HG02973 (cell line): Measurements from ENCODE around the gene LOXHD1.

ENCODE experiments used
- ATAC-seq: cut with Tn5 transposase; IDR thresholded peaks from one replicate; pipeline ENCODE4 v1.9.1; 2021; ENCODE audit warnings: moderate library complexity; ENCODE audit not compliant: unreplicated experiment

Gene LOXHD1

DNA sequence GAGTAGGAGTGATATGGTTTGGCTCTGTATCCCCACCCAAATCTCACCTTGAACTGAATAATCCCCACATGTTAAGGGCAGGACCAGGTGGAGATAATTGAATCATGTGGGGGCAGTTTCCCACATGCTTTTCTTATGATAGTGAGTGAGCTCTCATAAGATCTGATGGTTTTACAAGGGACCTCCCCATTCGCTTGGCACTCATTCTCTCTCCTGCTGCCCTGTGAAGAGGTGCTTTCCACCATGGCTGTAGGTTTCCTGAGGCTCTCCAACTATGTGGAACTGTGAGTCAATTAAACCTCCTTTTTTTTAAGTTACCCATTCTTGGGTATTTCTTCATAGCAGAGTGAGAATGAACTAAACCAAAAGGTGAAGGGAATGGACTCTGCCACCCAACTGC, 207.5 kb downstream of the LOXHD1 start:
- ATAC-seq = no peak

- ATAC-seq = no peak
Observed at GRCh38 chr18:46449033-46449432, 208.0 kb downstream of the LOXHD1 start.

DNA sequence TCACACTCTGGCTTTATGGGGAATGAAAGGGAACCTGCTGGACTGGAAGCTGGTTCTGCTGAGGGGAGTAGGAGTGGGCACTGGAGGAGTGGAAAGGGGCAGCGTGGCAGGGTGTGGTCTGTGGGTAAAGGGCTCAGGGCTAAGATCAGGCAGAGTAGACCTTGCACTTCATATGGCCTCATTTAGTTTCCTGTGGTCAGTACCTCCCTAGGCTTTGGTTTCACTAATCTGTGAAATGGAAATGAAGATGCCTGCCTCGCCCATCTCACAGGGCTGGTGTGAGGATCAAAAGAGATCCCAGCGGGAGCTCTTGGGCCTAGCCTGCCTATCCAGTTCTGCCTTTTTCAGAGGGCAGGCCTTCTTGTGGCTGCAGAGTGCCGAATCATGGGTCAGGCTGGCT, 208.7 kb downstream of the LOXHD1 start:
- ATAC-seq = no peak

- ATAC-seq = no peak
Observed at GRCh38 chr18:46447792-46448191, 209.2 kb downstream of the LOXHD1 start.

- no peak for ATAC-seq
Observed at GRCh38 chr18:46447323-46447722, 209.7 kb downstream of the LOXHD1 start.

DNA sequence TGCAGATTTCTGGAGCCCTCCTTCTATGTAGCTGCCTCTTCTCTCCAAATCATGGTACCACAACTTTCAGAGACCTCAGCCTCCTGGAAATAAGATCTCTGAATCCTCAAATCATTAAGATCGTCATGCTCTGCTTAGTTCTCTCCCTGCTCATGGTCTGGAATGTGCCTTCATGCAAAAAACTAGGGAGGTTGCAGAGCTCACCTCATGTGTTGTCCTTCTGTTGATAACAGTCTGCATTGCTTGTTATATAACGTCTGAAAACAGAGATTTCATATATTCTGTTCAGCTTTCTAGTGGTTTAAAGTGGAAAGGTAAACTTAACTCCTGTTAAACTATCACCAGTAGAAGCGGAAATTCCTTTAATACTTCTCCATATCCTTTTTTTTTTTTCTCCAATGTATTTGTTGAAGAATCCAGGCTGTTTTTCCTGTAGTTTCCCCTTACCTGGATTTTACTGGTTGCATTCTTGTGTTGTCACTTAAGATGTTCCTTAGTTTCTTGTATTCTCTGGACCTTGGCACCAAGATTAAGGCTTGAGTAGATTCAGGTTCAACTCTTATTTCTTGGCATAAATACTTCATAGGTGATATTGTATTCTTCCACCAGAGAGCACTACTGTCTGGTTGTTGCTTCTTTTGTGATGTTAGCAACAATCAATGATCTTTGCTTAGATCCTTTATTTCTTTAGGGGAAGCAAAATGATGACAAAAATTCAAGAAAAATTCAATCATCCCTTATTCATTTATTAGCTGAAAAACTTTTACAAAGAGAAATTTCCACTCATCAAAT, 211.3 kb downstream of the LOXHD1 start:
- ATAC-seq = no peak

DNA sequence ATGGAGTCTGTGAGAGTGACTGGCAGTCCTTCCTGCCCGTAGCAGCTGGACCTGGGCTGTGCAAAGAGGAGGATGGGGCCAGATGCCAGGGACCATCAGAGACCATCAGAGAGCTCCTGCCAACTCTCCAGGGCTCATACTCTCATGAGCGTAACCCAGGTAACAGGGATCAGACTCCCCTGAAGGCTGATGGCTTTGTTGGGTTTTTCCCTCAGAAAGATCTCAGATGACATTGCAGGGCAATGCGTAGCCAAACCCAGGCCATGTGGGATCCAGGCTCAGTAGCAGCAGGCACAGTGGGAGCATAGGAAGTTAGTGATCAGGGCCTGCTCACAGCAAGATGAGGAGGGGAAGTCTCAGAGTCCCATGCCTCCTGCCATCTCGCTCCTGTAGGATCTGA, 218.0 kb downstream of the LOXHD1 start:
- ATAC-seq = no peak

- ATAC-seq = no peak
Observed at GRCh38 chr18:46437061-46437460, 220.0 kb downstream of the LOXHD1 start.

GRCh38 chr18:46436621-46437020, 220.4 kb downstream of the LOXHD1 start:
- no peak for ATAC-seq

DNA sequence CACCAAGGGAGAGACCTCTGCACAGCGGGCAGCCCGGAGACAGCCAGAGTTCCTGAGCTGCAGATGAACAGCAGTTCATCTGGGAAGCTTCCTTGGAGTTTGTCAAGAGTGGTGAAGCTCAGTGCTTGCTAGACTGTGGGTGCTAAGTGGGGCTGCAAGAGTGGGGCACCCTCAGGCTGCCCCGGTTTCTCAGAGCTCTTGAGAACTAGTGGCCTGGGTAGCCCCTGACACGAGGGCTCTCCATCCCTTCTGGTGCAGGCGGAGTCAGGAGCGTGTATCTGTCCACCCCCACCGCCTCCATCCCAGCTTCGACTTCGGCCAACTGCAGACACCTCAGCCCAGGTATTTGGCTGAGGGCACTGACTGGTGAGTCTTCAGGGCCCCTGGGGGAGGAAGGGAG, 222.0 kb downstream of the LOXHD1 start:
- no peak for ATAC-seq

DNA sequence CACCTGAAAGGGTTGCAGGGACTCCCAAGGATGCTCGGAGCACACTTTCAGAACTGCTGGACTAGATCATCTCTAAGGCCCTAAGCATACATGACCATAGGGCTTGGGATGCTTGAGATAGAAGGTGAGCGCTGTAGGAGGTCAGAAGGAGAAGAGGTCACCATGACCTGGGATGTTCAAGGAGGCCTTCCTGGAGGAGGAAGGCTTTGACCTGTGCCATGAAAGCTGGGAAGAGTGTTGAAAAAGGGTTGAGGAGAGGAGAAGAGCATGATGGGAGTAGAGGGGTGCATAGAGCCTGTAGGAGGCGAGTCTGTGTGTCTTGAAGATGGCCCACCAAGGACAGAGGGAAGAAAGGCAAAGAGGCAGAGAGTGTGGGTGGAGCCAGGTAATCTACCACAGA, 222.4 kb downstream of the LOXHD1 start:
- no peak for ATAC-seq

DNA sequence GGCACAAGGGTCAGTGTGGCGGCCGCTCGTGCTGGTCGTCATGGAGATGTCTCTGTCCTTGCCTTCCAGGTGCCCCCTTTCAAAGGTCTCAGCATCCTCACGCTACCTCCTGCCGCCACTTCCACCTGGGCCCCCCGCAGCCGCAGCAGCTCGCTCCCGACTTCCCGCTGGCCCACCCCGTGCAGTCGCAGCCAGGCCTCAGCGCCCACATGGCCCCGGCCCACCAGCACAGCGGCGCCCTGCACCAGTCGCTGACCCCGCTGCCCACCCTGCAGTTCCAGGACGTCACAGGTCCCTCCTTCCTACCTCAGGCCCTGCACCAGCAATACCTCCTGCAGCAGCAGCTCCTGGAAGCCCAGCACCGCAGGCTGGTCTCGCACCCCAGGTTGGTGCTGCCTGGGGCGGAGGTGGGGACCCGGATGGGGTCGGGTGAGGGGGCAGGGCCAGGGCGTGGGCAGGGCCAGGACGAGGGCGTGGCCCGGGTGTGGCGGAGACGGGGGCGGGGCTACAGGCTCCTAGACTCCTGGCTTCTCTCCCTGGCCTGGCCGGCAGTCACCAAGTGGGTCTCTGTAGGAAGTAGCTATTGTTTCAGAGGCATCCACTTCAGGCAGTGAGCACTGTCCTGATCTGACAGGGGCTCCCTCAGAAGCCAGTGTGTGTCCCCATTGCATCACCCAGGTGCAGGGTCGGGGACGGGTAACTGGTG, 223.7 kb downstream of the LOXHD1 start:
- no peak for ATAC-seq

DNA sequence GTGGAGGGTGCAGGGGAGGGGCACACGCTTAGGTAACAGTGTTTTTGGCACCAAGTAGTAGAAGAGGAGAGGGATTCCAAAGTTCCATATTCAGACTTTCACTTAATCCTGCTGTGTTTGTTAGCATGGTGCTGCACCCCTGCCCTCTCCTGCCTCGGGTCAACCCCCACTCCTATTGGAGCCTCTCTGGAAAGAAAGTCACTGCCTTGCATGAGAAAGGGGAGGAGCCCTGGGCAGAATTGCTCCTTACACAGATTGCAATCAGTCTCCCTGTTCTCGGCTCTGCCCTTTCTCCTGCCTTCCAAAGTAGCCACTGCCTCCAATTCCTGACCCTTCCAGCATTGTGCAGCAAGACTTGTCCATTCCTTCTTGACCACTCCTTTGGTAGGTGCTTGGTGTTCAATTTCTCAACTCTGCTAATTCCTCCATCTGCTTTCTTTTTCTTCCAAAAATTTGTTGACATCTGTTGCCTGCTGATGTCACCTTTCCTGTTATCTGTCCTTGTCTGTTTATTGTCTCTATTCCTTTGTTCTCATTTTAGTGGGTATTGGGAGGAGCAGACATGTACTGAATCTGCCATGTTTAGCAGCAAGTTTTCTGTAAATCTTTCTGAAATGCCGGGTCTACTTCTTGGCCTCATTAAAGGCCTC, 225.4 kb downstream of the LOXHD1 start:
- no peak for ATAC-seq

DNA sequence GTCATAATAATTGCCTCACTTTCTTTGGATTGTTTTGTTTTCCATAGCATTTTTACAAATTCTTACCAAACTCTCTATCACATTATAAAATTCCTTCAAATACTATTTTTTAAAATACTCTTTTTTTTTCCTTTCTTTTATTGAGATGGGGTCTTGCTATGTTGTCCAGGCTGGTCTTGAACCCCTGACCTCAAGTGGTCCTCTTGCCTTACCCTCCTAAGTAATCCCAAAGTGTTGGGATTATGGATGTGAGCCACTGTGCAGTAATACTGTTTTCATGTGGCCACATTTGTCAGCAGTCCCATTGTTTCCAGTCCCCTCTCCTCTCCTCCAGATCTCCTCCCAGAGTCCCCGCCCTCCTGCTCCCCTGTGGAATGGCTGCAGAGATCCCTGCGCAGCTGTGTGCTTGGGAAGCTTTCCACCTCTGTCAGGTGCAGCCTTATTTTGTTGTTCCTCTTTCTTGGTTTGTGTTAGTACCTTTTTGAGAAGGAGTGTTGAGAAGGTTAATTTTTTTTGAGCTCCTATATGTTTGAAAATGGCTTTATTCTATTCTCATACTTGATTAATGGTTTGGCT, 227.3 kb downstream of the LOXHD1 start:
- ATAC-seq = no peak

DNA sequence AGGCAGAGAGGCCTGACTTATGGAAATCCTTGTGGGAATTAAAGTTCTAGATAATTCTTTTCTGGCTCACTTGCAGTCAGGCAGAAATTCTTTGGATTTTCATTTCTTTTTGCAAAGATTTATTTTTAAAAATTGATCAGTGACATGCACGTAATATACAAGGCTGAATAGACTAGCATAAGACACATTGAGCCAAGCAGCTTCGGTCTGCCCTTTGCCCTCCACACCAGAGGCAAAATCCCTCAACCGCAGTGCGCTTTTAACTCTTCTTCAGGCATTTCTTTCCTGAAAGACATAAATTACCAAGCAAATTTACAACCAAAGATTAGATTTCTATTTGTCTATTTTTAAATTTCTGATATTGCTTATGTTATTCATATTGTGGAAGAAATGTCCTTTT, 227.9 kb downstream of the LOXHD1 start:
- no peak for ATAC-seq

DNA sequence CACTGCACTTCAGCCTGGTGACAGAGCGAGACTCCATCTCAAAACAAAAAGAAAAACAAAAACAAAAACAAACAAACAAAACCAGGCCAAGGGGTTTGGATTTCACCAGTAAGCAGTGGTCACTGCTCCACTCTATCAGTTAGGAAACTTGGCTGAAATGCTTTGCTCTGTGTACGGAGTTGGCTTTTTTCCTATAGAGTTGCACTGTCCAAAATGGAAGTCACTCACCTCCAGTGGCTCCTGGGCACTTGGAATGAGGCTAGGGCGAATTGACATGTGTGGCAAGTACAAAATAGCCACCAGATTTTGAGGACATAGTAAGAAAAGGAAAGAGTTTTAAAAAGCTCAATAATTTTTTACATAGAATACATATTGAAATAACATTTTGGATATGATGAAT, 228.7 kb downstream of the LOXHD1 start:
- no peak for ATAC-seq

DNA sequence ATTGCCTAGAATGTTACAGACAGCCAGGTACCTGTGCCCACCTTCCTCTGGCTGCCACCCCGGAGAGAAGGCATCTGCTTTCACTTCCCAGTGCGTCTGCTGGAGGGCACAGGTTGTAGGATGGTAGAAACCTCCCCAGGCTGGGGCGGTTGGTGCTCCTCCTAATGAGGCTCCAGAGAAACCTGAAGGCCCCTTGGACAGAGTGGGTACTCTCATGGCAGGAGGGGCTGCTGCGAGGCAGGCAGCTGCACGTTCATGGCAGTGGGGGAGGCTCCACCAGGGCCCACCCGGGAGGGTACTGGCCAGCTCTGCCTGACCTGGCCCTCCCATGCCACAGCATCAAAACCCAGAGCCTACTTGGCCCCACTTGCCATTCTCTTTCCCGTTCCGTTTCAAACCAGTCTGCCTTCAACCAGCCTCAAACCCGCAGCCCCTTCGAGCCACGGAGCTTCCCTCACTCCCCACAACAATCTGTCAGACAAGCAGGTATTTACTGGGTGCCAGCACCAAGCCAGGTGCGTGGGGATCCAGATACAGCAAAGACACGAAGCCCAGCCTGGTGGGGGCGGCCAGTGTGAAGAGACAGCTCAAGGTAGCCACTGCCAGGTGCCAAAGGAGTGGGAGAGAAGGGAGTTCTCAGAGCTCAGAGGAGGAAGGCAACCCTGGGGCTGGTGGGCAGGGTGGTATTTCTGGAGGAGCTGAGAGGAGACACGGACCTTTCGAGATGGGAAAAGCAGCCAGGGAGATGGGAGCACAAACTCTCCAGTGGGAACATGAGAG, 229.6 kb downstream of the LOXHD1 start:
- ATAC-seq = no peak
